Osteocyte (in vitro differentiated cells): ENCODE measurements around the gene SYNJ2. TPM values are rescaled to one million over a fixed set of nuclear protein-coding genes. Genes with fewer than 3 reads are reported as not detected.

Experiments used
- DNase-seq: peaks from one replicate; pipeline ENCODE4 v3.0.0; 2021; ENCODE audit warnings: mixed read lengths; ENCODE audit not compliant: unreplicated experiment; ENCODE audit errors: extremely low spot score
- H3K27ac Mint-ChIP-seq: one replicate; pipeline ENCODE4 v1.8.0; 2021; ENCODE audit warnings: mild to moderate bottlenecking, mixed read lengths; ENCODE audit not compliant: unreplicated experiment
- H3K27me3 Mint-ChIP-seq: one replicate; pipeline ENCODE4 v1.8.0; 2021; ENCODE audit warnings: mixed read lengths; ENCODE audit not compliant: unreplicated experiment
- H3K36me3 Mint-ChIP-seq: one replicate; pipeline ENCODE4 v1.8.0; 2021; ENCODE audit warnings: mixed read lengths; ENCODE audit not compliant: unreplicated experiment
- H3K4me1 Mint-ChIP-seq: one replicate; pipeline ENCODE4 v1.8.0; 2021; ENCODE audit warnings: mixed read lengths; ENCODE audit not compliant: unreplicated experiment
- H3K4me3 Mint-ChIP-seq: one replicate; pipeline ENCODE4 v1.8.0; 2021; ENCODE audit warnings: mild to moderate bottlenecking, moderate library complexity, mixed read lengths; ENCODE audit not compliant: unreplicated experiment
- H3K9me3 Mint-ChIP-seq: one replicate; pipeline ENCODE4 v1.8.0; 2021; ENCODE audit warnings: mixed read lengths; ENCODE audit not compliant: unreplicated experiment
- total RNA-seq: library from RNA; stranded (reverse); gene quantifications from 2 replicates; pipeline ENCODE4 v1.2.1, GENCODE V29; 2021
- TF ChIP-seq, protein P1 (sequence below): fragments of 200-600 bp; sonication (generic); IDR thresholded peaks from 2 replicates; pipeline ENCODE4 v1.5.0; 2021; ENCODE audit warnings: antibody characterized with exemption, mild to moderate bottlenecking, moderate library complexity

The SYNJ2 gene
- total RNA-seq, 1 donor from 2014 or later: 94.5 TPM

DNA sequence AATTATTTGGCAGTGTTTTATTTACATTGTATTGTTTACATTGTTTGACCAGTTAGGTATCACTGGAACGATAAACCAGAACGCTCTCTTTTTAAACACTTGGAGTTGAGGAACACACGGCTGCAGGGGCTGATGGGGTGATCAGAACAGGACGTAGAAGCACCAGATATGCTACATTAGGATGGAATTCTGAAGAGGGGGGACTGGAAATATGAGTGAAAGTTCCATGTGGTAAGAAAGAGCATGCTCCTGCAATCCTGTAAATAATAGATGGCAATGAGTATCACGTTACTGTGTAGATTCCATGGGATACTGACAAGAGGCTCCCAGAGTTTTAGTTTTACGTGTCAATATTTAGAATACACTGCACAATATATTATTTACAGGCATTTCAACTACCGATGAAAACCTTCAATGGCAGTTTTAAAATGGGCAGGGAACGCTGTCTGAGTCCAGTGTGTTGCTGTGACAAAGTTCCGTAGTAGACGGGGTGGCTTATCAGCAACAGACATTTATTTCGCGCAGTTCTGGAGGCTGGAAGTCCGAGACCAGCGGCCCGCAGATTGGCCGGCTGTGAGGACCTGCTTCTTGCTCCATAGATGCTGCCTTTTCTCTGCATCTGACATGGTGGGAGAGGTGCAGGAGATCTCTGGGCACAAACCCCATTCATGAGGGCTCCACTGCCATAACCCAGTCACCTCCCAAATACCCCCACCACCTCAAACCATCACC, 43.1 kb downstream of the SYNJ2 start:
- no peak for DNase-seq

GRCh38 chr6:158026054-158026900, 44.6 kb downstream of the SYNJ2 start:
- peaks cover 72% of the 10 kb centered on the region for H3K4me1 Mint-ChIP-seq
- no peaks in the 10 kb centered on the region for H3K27me3 Mint-ChIP-seq
- peaks cover 19% of the 10 kb centered on the region for H3K36me3 Mint-ChIP-seq
- H3K27ac Mint-ChIP-seq: peak overlapping the region; percentile 99
- H3K9me3 Mint-ChIP-seq: no peaks in the 10 kb centered on the region
- peak overlapping the region; percentile 60 for H3K4me3 Mint-ChIP-seq
- TF ChIP-seq, protein P1, sequence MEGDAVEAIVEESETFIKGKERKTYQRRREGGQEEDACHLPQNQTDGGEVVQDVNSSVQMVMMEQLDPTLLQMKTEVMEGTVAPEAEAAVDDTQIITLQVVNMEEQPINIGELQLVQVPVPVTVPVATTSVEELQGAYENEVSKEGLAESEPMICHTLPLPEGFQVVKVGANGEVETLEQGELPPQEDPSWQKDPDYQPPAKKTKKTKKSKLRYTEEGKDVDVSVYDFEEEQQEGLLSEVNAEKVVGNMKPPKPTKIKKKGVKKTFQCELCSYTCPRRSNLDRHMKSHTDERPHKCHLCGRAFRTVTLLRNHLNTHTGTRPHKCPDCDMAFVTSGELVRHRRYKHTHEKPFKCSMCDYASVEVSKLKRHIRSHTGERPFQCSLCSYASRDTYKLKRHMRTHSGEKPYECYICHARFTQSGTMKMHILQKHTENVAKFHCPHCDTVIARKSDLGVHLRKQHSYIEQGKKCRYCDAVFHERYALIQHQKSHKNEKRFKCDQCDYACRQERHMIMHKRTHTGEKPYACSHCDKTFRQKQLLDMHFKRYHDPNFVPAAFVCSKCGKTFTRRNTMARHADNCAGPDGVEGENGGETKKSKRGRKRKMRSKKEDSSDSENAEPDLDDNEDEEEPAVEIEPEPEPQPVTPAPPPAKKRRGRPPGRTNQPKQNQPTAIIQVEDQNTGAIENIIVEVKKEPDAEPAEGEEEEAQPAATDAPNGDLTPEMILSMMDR: peak; percentile 56
- peak; percentile 94 for DNase-seq

More for the DNA sequence above, 43.1 kb downstream of the SYNJ2 start:
- H3K27me3 Mint-ChIP-seq: no peaks in the 10 kb centered on the region
- H3K4me1 Mint-ChIP-seq: peaks cover 70% of the 10 kb centered on the region
- no peaks in the 10 kb centered on the region for H3K9me3 Mint-ChIP-seq
- TF ChIP-seq, protein P1: no peak
- H3K36me3 Mint-ChIP-seq: peaks cover 29% of the 10 kb centered on the region
- H3K27ac Mint-ChIP-seq: peak overlapping the region; percentile 69
- H3K4me3 Mint-ChIP-seq: no peak overlapping the region

DNA sequence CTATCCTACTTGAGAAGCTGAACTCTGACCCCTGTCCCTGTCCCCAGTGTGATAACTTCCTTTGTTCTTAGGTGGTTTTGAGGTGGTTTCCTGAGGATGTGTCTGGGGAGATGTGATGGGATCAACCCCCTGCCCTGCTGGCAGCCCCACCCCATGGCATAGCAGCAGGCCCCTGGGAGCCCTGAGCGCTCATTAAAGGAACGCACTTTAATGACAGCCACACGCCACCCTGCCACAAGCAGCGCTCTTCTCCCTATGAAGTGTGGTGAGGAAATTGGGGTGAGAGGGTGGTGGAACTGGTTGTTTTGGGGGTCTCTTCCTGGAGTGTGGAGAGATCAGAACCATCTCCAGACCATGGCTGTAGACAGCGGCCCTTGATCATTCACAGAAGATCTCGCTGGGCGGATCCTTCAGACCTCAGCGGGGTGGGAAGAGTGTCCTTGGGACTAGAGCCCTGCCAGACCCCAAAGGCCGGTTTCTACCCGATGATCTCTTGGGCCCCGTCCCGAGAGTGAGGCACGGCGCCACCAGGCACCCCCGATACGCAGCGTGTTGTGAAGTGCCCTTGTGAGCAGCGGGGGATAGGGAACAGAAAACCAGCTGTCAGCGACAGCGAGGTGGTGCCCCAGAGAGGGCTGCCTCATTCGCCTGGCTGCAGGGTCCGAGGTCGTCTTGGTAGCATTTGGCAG, 45.4 kb downstream of the SYNJ2 start:
- H3K36me3 Mint-ChIP-seq: peaks cover 19% of the 10 kb centered on the region
- no peak overlapping the region for H3K4me3 Mint-ChIP-seq
- peak overlapping the region; percentile 99 for H3K27ac Mint-ChIP-seq
- no peaks in the 10 kb centered on the region for H3K9me3 Mint-ChIP-seq
- H3K4me1 Mint-ChIP-seq: peaks cover 72% of the 10 kb centered on the region
- no peaks in the 10 kb centered on the region for H3K27me3 Mint-ChIP-seq
- TF ChIP-seq, protein P1: no peak
- DNase-seq: no peak

- Mint-ChIP-seq H3K9me3 (no peaks in the 10 kb centered on the region), H3K36me3 (peaks cover 19% of the 10 kb centered on the region), H3K4me1 (peaks cover 79% of the 10 kb centered on the region), H3K27me3 (no peaks in the 10 kb centered on the region), H3K27ac (peak overlapping the region; percentile 99), H3K4me3 (no peak overlapping the region)
- DNase-seq: no peak
- TF ChIP-seq, protein P1: no peak
Measured at GRCh38 chr6:158027590-158028285, 46.1 kb downstream of the SYNJ2 start.
